ENCODE measurements around the gene SLC38A10. TPM values are rescaled to one million over a fixed set of nuclear protein-coding genes. Genes with fewer than 3 reads are reported as not detected.

The SLC38A10 gene
- total and polyA plus RNA-seq, 2 of the 4 experiments (the other 2 are of a cell fraction): 12.7 to 46.7 TPM

DNA sequence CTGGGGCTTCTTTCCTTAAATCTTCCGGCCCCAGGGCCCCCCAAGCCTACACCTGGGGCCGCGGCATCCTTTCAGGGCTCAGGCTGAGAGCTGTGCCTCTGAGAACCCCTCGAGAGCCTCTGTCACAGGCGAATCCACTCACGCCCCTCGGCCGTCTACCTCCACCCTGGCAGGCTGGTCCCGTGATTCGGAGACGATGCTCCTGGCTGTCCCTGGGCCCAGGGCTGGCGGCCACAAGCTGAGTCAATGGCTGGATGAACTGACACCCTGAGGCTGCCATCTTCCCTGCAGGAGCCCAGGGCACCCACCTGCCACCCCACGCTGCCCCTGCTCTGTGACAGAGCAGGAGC is 60.6 kb downstream of the SLC38A10 start:
- BruUV-seq (replicated peaks): no TSS peak
- WGBS, 2 experiments (ENCODE audit: extremely low coverage in 2 of 2, insufficient read length in 1 of 2): 85% methylated on average over 11 of the region's 13 CpGs; no CpG with 5 or more reads in 1 of the 2 experiments
- intact Hi-C loops (cut with micrococcal nuclease): no loop called here
- H3K4ac ChIP-seq (ENCODE audit: low read depth, low read length): no peak overlapping the region
- H2AK9ac ChIP-seq (replicated peaks; ENCODE audit: low read depth, low read length, poor library complexity): no peak overlapping the region
- H3K4me2 ChIP-seq (ENCODE audit: low read depth, low read length): no peak overlapping the region
- H3K27me3 ChIP-seq (ENCODE audit: control insufficient read depth, insufficient read depth, low read length): no peaks in the 10 kb centered on the region
- no peak overlapping the region for H4K91ac ChIP-seq (ENCODE audit: insufficient read depth, low read depth, low read length)
- CTCF ChIA-PET: interaction anchor here (0.5 kb wide), 1 partner anchor 82 kb away, joined by 4 read pairs; no protein-coding TSS in a partner anchor
- no peaks in the 10 kb centered on the region for H3K9me3 ChIP-seq (ENCODE audit: control insufficient read depth, insufficient read depth, low read length)
- H4K8ac ChIP-seq (ENCODE audit: low read depth in 2 of 2, low read length in 2 of 2): no peak overlapping the region
- H2AFZ ChIP-seq (replicated peaks; ENCODE audit: low read length, poor library complexity): no peak overlapping the region
- dilution Hi-C loops (cut with HindIII; ENCODE audit: low sequenced_read_pairs, unreplicated experiment): no loop called here
- no peak overlapping the region for H2AK5ac ChIP-seq (ENCODE audit: low read depth, low read length)
- H4K5ac ChIP-seq (ENCODE audit: low read depth, low read length): no peak overlapping the region
- no peak overlapping the region for H3K27ac ChIP-seq (ENCODE audit: insufficient read depth, low read length)
- H3K23ac ChIP-seq (ENCODE audit: low read depth, low read length): no peak overlapping the region
- no peak overlapping the region for H2BK5ac ChIP-seq (ENCODE audit: low read depth, low read length, poor library complexity, severe bottlenecking)
- no peak for DNase-seq
- in situ Hi-C loops (cut with MboI; ENCODE audit: low sequenced_read_pairs): no loop called here
- H3K79me1 ChIP-seq (ENCODE audit: low read depth in 1 of 2, low read length in 2 of 2): peaks cover 17 to 56% of the 10 kb centered on the region in 2 experiments
- no peak overlapping the region for H2BK20ac ChIP-seq (ENCODE audit: low read depth, low read length)
- ATAC-seq (ENCODE audit: low read depth): no peak
- H3K4me3 ChIP-seq (ENCODE audit: insufficient read depth, low read depth, low read length): no peak overlapping the region
- peaks cover 39% of the 10 kb centered on the region for H4K20me1 ChIP-seq (ENCODE audit: insufficient read depth, low read length)
- H3K9ac ChIP-seq (ENCODE audit: low read depth, low read length): no peak overlapping the region
- H3K36me3 ChIP-seq (ENCODE audit: control insufficient read depth, insufficient read depth, low read length): peaks cover 32% of the 10 kb centered on the region
- no peak overlapping the region for H2BK15ac ChIP-seq (ENCODE audit: low read depth, low read length)
- H3K4me1 ChIP-seq (ENCODE audit: control insufficient read depth, insufficient read depth, low read length): peaks cover 8% of the 10 kb centered on the region
- H2BK120ac ChIP-seq (ENCODE audit: low read depth, low read length): no peak overlapping the region
- no peak overlapping the region for H3K56ac ChIP-seq (ENCODE audit: extremely low read depth, insufficient read depth, low read length)
- TF ChIP-seq RAD21 (IDR thresholded peaks at IDR 0.05; ENCODE audit: low read length): no peak
- no peak for TF ChIP-seq MXI1 (IDR thresholded peaks at IDR 0.05; ENCODE audit: borderline replicate concordance, low read depth, low read length)
- TF ChIP-seq, protein P1, sequence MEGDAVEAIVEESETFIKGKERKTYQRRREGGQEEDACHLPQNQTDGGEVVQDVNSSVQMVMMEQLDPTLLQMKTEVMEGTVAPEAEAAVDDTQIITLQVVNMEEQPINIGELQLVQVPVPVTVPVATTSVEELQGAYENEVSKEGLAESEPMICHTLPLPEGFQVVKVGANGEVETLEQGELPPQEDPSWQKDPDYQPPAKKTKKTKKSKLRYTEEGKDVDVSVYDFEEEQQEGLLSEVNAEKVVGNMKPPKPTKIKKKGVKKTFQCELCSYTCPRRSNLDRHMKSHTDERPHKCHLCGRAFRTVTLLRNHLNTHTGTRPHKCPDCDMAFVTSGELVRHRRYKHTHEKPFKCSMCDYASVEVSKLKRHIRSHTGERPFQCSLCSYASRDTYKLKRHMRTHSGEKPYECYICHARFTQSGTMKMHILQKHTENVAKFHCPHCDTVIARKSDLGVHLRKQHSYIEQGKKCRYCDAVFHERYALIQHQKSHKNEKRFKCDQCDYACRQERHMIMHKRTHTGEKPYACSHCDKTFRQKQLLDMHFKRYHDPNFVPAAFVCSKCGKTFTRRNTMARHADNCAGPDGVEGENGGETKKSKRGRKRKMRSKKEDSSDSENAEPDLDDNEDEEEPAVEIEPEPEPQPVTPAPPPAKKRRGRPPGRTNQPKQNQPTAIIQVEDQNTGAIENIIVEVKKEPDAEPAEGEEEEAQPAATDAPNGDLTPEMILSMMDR (conservative IDR thresholded peaks at IDR 0.05; ENCODE audit: low read depth, low read length): no peak
- no peak for TF ChIP-seq RFX5 (IDR thresholded peaks at IDR 0.05; ENCODE audit: low read depth, low read length)
- no peak for TF ChIP-seq MAFK (IDR thresholded peaks at IDR 0.05; ENCODE audit: low read depth, low read length)
- no peak for TF ChIP-seq RCOR1 (IDR thresholded peaks at IDR 0.05; ENCODE audit: insufficient replicate concordance, low read length)
- no peak for TF ChIP-seq CEBPB (IDR thresholded peaks at IDR 0.05; ENCODE audit: low read depth, low read length)
- TF ChIP-seq MAZ (IDR thresholded peaks at IDR 0.05; ENCODE audit: borderline replicate concordance, low read depth, low read length): no peak
- H3K9me1 ChIP-seq (ENCODE audit: insufficient read depth, low read length): 0 out of 2 replicates have a peak, but pooled peaks cover 5% of the 10 kb centered on the region
- H3K14ac ChIP-seq (replicated peaks; ENCODE audit: low read depth, low read length): no peak overlapping the region
- no peak overlapping the region for H3K18ac ChIP-seq (ENCODE audit: low read depth, low read length)
- POLR2A ChIA-PET (ENCODE audit: unreplicated experiment): no interaction called here

Measured in IMR-90 (cell line).